Fibroblast of villous mesenchyme (primary cell): ENCODE results near the gene POLR2H. TPM values are rescaled to one million over a fixed set of nuclear protein-coding genes. Genes with fewer than 3 reads are reported as not detected.
A peak's percentile ranks its signal among the peaks of the same experiment; 100 is the strongest.

ENCODE experiments used
- DNase-seq: peaks from one replicate; pipeline ENCODE4 v3.0.0-alpha.2; 2010; ENCODE audit warnings: low read depth
- H3K4me3 ChIP-seq: 2 replicates; pipeline ENCODE4 v1.5.1; 2011; ENCODE audit warnings: low read depth, mild to moderate bottlenecking, low read length
- total RNA-seq: library from RNA; depleted of rRNA; stranded (reverse); fragments of >200 nt; gene quantifications from 2 replicates; pipeline ENCODE4 v1.2.3, GENCODE V29; 2012
- TF ChIP-seq, protein P1 (sequence below): IDR thresholded peaks from 2 replicates; pipeline ENCODE4 v1.5.1; 2012; ENCODE audit warnings: low read depth, mild to moderate bottlenecking, low read length; ENCODE audit not compliant: insufficient read depth

The POLR2H gene
- total RNA-seq, 1 donor = 61.3 TPM

DNA sequence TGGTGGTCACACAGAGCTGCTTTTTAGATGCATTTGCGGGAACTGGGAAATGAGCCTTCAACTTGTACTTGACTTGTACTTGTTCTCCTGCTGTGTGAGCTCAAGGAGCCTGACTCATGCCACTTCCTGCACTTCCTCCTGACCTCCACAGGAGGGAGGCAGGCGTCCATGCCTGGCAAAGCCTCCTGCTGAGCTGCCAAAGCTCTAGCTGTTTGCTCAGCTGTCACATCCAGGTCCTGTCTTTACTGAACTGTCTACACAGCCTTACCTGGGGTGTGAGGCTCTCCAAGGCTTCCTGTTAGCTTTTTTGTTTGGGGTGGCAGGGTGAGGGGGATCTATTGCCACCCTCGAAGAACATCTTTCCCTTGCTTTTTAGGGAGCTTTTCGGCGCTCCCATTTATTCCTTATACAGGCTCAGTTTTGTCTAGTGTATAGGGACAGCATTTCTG lies 10.1 kb downstream of the POLR2H start:
- peak; percentile 82 for DNase-seq
- TF ChIP-seq, protein P1, sequence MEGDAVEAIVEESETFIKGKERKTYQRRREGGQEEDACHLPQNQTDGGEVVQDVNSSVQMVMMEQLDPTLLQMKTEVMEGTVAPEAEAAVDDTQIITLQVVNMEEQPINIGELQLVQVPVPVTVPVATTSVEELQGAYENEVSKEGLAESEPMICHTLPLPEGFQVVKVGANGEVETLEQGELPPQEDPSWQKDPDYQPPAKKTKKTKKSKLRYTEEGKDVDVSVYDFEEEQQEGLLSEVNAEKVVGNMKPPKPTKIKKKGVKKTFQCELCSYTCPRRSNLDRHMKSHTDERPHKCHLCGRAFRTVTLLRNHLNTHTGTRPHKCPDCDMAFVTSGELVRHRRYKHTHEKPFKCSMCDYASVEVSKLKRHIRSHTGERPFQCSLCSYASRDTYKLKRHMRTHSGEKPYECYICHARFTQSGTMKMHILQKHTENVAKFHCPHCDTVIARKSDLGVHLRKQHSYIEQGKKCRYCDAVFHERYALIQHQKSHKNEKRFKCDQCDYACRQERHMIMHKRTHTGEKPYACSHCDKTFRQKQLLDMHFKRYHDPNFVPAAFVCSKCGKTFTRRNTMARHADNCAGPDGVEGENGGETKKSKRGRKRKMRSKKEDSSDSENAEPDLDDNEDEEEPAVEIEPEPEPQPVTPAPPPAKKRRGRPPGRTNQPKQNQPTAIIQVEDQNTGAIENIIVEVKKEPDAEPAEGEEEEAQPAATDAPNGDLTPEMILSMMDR = peak; percentile 99
- H3K4me3 ChIP-seq = no peak overlapping the region

GRCh38 chr3:184372296-184372821 lies 10.8 kb downstream of the POLR2H start:
- no peak for DNase-seq
- no peak overlapping the region for H3K4me3 ChIP-seq
- TF ChIP-seq, protein P1 = no peak

DNA sequence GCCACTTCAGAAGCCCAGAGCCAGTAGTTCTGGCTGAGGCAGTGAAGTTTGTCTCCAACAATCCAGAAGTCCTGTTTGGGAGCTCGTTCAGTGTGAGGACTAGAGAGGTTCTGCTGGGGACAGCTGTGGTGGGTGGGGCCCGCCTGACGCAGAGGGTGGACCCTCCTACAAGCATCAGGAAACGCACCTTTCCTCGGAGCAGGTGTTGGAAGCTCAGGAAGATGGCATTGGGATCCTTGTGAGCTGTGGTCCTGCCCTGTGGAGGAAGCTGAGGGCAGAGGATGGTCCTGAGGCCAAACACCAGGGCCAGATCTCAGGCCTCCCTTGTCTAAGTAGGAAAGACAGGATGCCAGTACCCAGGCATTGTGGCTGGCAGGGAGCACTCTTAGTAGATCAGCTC lies 11.4 kb downstream of the POLR2H start:
- no peak overlapping the region for H3K4me3 ChIP-seq
- TF ChIP-seq, protein P1 = no peak
- DNase-seq = no peak

DNA sequence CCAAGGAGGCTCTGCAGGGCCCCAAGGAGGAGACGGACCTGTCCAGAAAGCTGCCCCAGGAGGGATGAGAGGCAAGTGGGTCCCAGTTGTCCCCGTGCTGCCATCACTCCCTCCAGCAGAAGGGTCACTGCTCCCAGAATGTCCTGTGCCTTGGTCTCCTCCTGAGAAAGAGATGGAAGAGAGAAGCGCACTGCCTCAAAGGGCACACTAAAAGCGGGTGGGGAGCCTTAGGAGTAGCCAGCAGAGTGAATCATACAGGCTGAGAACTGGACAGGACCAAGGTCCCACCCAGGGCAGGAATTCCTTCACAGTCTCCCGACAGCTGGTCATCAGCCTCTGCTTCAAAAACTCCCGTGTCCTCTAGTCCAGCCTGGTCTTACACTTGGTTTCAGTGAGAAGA lies 11.9 kb downstream of the POLR2H start:
- DNase-seq = no peak
- TF ChIP-seq, protein P1 = no peak

DNA sequence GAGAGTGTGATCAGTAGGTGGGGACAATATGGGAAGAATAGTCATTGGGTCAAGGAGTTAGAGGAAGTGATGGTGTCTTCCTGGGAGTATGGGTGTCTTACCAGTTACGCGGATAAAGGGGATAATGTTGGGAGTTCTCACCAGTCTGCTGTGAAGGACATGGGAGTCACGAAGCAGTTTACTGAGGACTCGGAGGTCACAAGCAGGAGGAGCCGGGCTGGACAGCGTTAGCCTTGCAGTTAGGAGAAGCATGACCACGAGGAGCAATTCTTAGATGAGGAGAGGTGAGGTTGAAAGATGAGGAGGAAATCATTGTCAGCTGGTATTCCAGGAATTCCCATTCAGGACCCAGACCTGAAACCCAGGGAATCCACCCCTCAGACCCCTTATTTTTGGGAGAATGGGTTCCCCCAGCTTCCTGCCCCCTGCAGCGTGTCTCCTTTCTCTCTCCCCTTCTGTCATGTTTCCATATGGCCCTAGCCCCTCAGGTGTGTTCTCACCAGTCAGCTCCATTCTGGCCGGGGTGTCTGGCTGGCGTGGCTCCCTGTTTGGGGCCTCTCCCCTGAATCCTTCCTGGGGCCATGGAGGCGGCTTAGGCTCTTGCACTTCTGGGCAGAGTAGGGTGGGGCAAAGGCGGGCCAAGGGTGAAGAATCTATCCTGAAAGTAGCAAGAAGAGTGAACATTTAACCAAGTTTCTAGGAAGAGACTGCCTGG lies 14.4 kb downstream of the POLR2H start:
- H3K4me3 ChIP-seq = no peak overlapping the region
- no peak for DNase-seq
- TF ChIP-seq, protein P1 = no peak

More for the DNA sequence above, 11.9 kb downstream of the POLR2H start:
- H3K4me3 ChIP-seq = no peak overlapping the region

DNA sequence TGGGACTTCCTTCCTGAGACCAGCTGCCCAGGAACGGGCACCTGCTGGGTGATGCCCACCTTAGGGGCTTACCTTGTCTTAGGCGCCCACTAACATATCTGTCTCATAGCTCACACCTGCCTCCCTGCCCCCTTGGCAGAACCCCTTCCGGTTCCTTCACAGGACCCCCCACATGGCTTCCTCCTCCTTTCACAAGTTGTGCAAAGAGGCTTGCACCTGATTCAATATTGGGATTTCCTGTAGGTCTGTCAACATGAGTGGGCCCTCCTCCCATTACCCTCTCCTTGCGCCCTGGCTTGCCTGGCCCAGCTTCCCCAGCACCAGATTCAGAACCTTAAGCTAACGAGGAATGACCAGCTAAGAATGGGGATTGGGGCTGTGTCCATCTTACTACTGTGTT lies 15.9 kb downstream of the POLR2H start:
- TF ChIP-seq, protein P1 = no peak
- no peak overlapping the region for H3K4me3 ChIP-seq
- DNase-seq = no peak
